Head of caudate nucleus (tissue), 42 donors: ENCODE measurements around the gene GPC6.
"Not testable (repeated sequence)": the region's sequence is repeated elsewhere in the genome, so short reads cannot be mapped to it uniquely, and the experiment has no call there.

Source experiments
- DNase-seq, 42 donors: peaks; one replicate each; pipeline versions ENCODE4 v3.0.0 to v3.0.0-alpha.2; 2020 to 2021; ENCODE audit warnings: mixed read lengths in 7 of 42
- intact Hi-C: fragments of 100-400 bp; cut with DNase I; formaldehyde crosslinking; loops from one replicate; pipeline ENCODE4 v1.15.0; 2022

GPC6 gene

DNA sequence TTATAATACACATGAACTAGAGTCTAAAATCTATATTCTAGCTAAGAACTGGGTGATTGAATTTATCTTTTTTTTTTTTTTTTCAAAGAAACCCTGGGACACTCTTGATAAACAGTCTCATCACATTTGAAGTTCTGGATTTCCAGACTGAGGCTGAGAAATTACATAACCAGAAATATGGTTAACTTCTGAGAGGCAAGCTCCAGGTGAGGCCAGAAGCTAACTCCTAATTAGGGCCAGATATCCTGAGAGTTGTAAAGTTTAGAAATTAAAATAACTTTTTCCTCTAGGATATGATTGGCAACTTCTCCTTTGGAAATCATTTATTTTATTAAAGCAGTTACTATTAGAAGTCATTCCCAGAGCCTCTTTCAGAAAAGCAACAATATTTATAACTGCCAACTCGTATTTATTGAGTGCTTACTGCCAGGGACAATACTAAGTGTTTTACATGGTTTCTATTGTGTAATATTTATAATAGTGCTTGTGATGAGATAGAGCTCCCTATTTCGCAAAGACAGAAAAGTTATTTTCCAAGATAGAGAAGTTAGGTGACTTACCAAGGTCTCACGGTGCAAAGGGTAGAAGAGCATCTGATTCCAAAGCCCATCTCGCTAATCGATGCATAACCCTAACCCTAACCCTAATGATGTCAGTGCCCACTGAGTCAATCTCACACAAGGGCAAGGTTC lies 1065.2 kb downstream of the GPC6 start:
- no peak for DNase-seq
- intact Hi-C loops = no loop called here

GRCh38 chr13:94292323-94292640 lies 1065.7 kb downstream of the GPC6 start:
- no peak for DNase-seq
- intact Hi-C loops = no loop called here

GRCh38 chr13:94296471-94296870 lies 1069.9 kb downstream of the GPC6 start:
- DNase-seq = no peak
- intact Hi-C loops = no loop called here

- no peak for DNase-seq
- intact Hi-C loops = no loop called here
Measured at GRCh38 chr13:94298346-94298745, 1071.7 kb downstream of the GPC6 start.

GRCh38 chr13:94300401-94300800 lies 1073.8 kb downstream of the GPC6 start:
- intact Hi-C loops = no loop called here
- DNase-seq = no peak

- intact Hi-C loops = no loop called here
- no peak for DNase-seq
Measured at GRCh38 chr13:94301487-94301886, 1074.9 kb downstream of the GPC6 start.

GRCh38 chr13:94302847-94303565 lies 1076.4 kb downstream of the GPC6 start:
- DNase-seq, intact Hi-C loops: not testable (repeated sequence)

DNA sequence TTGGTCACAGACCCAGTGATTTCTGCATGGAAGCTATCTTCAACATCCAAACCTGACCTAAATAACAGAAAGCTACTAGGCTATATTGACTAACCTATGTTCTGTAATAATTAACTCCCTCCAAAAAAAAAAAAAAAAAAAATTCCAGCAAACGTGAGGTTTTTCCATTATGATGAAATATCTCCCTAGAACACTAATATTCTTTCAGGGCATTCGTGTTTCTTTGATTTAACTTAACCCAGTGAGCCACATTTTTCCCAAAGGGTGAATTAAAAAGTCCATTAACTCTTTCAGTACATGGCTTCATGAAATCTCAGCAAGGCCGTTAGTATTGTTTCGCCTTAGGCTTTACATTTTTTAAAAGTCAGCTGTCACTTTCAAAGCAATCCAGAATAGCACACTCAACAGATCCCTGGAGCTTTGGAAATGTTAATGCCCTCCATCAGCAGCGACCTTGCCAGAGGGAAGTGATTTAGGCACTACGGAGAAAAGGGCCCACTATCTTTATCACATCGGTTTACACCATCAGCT lies 1077.1 kb downstream of the GPC6 start:
- no peak for DNase-seq
- intact Hi-C loops = no loop called here

GRCh38 chr13:94305033-94305432 lies 1078.4 kb downstream of the GPC6 start:
- intact Hi-C loops = no loop called here

GRCh38 chr13:94305463-94305862 lies 1078.9 kb downstream of the GPC6 start:
- intact Hi-C loops = no loop called here
- DNase-seq = peak in 2 of 42 donors; percentile 22 to 53

More at GRCh38 chr13:94305033-94305432, 1078.4 kb downstream of the GPC6 start:
- no peak for DNase-seq

GRCh38 chr13:94305934-94306333 lies 1079.3 kb downstream of the GPC6 start:
- no peak for DNase-seq
- intact Hi-C loops = no loop called here

GRCh38 chr13:94308832-94309231 lies 1082.2 kb downstream of the GPC6 start:
- no peak for DNase-seq
- intact Hi-C loops = no loop called here

- DNase-seq = no peak
- intact Hi-C loops = no loop called here
Measured at GRCh38 chr13:94309576-94309975, 1083.0 kb downstream of the GPC6 start.

GRCh38 chr13:94309997-94310855 lies 1083.6 kb downstream of the GPC6 start:
- intact Hi-C loops = no loop called here
- no peak for DNase-seq

GRCh38 chr13:94311893-94312292 lies 1085.3 kb downstream of the GPC6 start:
- DNase-seq = no peak
- intact Hi-C loops = no loop called here

DNA sequence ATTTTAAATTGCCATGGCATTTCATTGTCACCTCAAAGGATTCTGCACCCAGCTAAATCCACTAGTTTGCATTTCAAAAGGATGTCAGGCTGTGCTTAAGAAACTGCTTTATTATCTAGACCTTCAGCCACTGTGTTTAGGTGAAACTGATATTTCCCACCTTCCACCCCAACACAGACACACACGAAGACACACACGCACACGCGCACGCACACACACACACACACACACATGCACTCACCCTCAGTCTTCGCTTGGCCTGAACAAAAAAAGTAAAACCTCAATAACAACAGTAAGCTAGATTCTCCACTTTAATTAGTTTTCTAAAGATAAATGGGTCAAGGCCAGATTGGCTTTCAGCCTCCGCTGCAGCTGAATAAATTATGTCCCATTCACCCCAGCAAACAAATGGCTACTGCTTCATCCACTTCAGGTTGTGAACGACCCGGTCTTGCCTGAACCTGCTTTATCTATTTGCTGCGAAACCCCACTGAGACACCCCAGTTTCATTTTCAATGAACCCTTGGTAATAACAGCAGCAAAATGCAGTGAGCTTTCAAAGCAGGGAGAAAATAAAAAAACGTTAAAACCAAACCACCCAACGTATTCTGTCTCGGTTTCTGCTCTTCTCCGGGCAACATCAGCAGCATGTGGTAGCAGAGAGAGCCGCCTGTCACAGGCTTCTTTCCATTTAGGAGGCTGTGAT lies 1086.1 kb downstream of the GPC6 start:
- no peak for DNase-seq
- intact Hi-C loops = no loop called here

GRCh38 chr13:94313321-94313910 lies 1086.8 kb downstream of the GPC6 start:
- DNase-seq = no peak
- intact Hi-C loops = no loop called here

DNA sequence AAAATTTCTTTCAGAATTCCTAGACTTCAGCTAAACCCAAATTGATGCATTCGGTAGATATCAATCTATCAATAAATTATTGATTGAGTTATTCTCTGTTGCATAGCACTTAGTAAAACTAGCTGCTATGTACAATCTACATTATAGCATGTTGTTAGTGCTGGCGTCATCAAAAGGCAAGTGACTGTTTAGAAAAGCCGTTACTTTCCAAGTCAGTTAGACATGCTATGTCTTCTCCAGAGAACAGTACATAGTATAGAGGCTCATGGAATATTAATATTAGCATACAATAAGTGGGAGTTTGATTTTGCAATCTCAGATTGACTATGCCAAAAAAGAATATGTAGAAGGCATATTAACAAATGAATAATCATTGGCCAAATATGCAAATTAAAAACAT lies 1087.3 kb downstream of the GPC6 start:
- intact Hi-C loops = no loop called here
- DNase-seq = no peak

- intact Hi-C loops = no loop called here
- DNase-seq = no peak
Measured at GRCh38 chr13:94315188-94315587, 1088.6 kb downstream of the GPC6 start.
